ENCODE data around the gene SIAH3.
A peak's percentile ranks its signal among the peaks of the same experiment; 100 is the strongest.

SIAH3 gene

GRCh38 chr13:45820106-45820838, 31.3 kb downstream of the SIAH3 start:
- DNase-seq: no peak

- no peak for DNase-seq
These were observed 33.7 kb downstream of the SIAH3 start for GRCh38 chr13:45817833-45818232.

GRCh38 chr13:45816427-45816826, 35.1 kb downstream of the SIAH3 start:
- DNase-seq: no peak

- DNase-seq: no peak
These were observed 38.7 kb downstream of the SIAH3 start for GRCh38 chr13:45812695-45813372.

- no peak for DNase-seq
These were observed 39.5 kb downstream of the SIAH3 start for GRCh38 chr13:45811891-45812694.

- DNase-seq: peak; percentile 1
These were observed 41.7 kb downstream of the SIAH3 start for GRCh38 chr13:45809801-45810394.

- no peak for DNase-seq
These were observed 42.6 kb downstream of the SIAH3 start for GRCh38 chr13:45808925-45809324.

GRCh38 chr13:45807520-45808099, 43.9 kb downstream of the SIAH3 start:
- DNase-seq: peak; percentile 56

- DNase-seq: no peak
These were observed 51.1 kb downstream of the SIAH3 start for GRCh38 chr13:45800485-45800884.

- no peak for DNase-seq
These were observed 52.1 kb downstream of the SIAH3 start for GRCh38 chr13:45799451-45799850.

GRCh38 chr13:45798851-45799250, 52.7 kb downstream of the SIAH3 start:
- DNase-seq: no peak

- DNase-seq: no peak
These were observed 54.9 kb downstream of the SIAH3 start for GRCh38 chr13:45796426-45797235.

GRCh38 chr13:45792827-45793303, 58.7 kb downstream of the SIAH3 start:
- no peak for DNase-seq

GRCh38 chr13:45788011-45788410, 63.5 kb downstream of the SIAH3 start:
- DNase-seq: no peak

- no peak for DNase-seq
These were observed 64.2 kb downstream of the SIAH3 start for GRCh38 chr13:45787346-45787745.

- DNase-seq: no peak
These were observed 65.1 kb downstream of the SIAH3 start for GRCh38 chr13:45786293-45786920.

GRCh38 chr13:45784755-45785675, 66.5 kb downstream of the SIAH3 start:
- no peak for DNase-seq

GRCh38 chr13:45783346-45784043, 68.1 kb downstream of the SIAH3 start:
- no peak for DNase-seq

- DNase-seq: no peak
These were observed 69.1 kb downstream of the SIAH3 start for GRCh38 chr13:45782327-45783045.

All from inflammatory macrophage treated with lipopolysaccharide for 4 hours (primary cell).